NCI-H2196 (cell line): ENCODE results near the gene RBP3.
"Not testable (repeated sequence)": the region's sequence is repeated elsewhere in the genome, so short reads cannot be mapped to it uniquely, and the experiment has no call there.

Experiments
- DNase-seq: peaks from one replicate; lab custom pipeline; 2025; ENCODE audit not compliant: unreplicated experiment; lab: John Stamatoyannopoulos, UW

RBP3 gene

DNA sequence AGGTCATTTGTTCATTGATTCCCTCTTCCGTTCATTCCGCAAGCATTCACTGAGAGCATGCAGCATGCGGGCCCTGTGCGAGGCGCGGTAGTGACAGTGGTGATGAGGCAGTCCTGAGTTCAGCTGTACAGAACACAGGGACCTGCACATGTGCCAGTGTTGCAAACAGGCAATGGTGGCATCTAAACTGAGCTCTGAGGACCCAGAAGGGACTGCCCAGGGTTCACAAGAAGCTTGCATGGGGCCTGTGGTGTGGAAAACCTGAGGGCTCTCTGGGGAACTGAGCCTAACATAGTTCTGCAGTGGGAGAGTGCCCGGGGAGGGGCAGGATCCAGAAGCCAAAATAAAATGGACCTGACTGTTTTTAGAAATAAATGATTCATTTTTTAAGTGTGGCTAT, 22.7 kb downstream of the RBP3 start:
- no peak for DNase-seq

DNA sequence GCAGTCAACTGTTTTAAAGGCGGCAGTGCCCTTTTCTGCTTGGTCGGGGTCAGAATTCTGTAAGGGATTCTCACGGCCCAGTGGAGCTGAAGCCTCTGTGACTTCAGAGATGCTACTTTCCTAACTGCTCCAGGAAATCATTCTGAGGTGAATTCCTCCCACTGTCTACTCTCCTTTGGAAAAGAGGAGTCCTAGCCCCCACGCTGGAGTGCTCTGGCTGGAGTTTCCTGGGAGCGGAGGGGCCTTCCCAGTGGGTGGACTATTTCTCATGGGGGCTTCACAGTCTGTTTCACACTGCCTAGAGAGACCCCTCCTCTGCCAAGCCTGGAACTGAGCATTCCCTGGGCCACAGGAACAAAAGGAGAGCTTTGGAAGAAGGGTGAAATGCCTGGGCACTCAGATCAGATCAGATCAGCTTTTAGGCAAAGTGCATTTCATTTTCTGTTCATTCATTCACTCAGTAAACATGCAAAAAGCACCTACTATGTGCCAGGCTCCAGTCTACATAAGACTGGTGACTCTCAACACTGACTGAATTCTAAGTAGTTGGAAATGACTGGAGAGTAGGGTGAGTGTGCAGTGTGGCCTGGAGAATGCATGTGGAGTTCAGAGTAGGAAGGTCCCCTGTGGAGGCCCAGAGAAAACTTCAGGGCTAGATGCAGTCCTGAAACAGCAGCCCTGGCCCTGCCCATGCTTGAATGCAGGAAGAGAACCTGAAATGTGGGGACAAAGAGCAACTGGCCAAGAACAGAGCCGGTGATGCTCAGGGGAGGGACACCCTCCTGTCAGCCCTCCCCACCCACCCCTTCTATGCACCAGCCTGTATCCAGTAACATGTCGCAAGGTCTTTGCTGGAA, 23.7 kb downstream of the RBP3 start:
- no peak for DNase-seq

DNA sequence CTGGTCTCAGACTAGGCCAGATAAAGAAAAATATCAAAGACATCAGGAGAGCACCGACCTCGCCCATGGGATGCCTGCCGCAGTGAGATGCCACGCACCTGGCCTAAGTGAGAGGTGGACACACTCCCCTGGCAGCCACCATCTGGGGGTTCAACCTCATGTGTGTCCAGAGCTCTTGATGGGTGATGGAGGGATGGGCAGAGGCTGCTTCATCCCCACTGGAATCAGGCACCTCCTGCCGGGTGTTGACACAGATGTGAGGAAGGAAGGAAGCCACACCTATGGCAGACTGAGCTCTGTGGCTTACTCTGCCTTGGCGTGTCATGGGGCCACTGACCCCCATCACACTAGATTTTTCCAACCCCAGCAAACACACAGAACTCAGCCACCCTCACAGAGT, 24.6 kb downstream of the RBP3 start:
- no peak for DNase-seq

DNA sequence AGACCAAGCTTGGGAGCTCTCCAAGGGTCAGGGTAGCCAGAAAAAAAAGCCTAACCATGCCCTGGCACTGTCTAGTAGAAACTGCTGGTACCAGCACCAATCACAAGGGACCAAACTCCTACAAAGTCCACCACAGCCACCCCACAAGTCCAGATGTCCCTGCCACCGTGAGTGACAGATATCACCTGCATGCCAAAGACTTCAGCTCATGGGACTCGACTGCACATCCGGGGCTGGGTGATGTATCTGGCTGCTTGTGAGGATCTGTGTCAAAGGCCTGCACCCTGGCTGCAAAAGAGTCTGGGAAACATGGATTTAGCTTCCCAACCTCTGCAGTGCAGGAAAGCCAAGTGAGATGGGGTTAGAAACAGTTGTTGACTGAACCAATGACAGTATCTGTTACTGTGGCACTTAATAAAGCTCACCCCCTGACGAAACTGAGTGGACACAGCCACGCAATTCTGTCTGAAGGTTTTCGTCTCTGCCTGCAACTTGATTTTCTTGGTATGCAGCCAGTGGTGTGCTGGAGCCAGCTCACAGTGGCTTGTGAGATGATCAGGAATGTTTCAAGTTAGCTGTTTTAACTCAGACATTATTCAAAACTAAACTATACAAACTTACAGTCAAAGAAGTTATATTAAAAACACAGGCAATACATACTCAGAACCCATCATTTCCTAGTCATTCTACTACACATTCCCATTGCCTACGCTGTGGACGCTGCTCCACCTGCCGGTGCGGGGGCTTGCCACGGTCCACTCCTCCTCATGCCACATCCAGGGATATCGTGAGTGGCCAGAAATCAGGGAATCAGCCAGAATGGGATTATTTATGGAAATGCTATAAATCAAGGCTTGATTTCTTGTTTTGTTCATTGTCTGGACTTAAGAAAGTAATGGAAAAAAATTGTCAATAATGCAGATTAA, 26.7 kb downstream of the RBP3 start:
- no peak for DNase-seq

DNA sequence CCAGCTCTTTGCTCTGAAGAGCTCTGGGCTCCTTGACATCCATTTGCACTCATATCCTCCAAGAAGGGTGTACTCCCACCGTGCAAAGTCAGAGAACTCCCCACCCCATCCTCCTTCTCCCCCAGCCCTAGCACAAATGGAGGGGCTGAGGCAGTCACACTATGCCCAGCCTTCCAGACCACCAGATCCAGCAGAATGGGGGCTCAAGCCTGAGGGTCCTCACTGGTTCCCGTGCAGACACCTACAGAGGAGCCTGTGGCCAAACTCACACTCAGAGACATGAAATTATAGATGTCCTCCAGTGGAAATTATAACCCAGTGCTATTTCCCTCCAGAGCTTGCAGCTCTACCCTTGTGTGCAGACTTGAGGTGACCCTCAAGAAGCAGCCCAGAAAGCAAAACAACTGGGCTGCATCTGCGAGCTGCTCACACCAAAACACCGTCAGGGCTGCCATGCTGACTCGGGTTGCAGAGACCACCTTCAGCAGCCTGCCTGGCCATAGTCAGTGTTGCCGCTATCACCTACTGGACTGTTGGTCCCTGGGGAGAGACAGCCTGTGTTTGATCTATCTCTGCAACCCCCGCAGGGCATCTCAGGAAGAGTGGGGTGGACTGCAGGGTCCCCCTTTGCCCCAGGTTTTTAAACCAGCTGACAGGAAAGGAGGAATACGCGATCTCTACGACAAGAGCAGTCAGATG, 28.5 kb downstream of the RBP3 start:
- DNase-seq, result no peak

DNA sequence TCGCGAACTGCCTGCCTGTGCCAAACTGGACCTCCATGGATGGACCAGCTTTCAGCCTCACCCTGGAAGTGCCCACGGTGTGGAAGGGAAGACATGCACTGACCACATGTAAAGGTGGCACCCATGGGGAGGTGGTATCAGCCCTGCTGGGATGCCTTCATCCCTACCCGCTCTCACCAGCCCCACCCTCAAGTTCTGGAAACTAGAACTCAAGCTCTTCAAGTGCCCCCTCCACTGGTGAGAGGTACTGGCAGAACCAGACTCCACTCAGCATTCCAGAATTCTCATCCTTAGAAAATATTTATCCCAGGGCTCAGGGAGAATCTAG, 30.0 kb downstream of the RBP3 start:
- DNase-seq, result peak; percentile 4

DNA sequence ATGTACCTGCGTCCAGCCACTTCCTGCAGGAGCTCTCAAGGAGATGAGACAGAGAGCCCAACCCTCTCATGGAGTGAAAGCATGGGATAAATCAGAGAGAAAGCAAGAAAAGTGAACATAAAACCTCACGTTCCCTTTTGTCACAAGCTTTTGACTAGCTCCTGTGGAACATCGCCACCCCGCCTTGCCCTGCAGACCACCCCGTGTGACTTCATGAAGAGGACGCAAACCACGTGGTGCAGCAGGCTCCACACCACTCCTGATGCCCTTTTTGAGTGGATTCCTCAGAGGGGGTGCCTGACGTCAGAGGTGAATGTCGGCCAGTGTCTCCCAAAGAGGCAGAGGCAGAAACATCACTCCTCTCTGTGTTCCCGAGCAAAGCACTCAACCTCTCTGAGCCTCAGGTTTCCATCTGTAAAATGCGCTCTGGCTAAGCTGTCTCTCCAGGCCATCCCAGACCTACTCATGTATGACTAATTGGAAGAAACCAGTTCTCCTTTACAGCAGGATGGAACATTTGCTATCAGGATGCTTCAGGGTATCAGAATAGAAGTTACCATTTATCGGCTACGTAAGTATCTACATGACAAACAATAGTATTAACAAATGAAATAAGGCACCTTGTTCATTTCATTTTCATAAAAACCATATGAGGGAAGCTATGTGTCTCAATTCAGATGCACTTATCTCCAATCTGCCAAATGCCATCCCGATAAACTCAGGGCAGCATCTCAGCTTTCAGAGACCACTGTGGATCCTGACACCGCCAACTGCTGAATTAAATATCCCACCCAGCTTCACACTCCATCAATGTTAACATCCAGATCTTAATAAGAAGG, 30.7 kb downstream of the RBP3 start:
- no peak for DNase-seq

DNA sequence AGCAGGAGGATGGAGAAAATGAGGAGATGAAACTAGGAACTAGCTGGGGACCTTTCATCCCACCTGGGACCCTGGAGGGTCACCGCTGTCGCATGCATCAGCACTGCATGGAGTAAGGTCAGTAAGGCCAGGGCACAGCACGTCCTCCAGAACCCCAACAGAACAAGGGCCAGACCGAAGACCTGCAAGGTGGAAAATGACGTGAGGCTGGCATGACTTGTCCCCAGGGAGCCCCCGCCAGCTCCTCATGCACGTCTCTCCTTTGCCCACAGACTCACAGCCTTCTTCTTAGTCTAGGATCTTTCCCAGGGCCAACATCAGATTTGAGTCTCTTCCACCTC, 31.3 kb downstream of the RBP3 start:
- DNase-seq, result no peak

DNA sequence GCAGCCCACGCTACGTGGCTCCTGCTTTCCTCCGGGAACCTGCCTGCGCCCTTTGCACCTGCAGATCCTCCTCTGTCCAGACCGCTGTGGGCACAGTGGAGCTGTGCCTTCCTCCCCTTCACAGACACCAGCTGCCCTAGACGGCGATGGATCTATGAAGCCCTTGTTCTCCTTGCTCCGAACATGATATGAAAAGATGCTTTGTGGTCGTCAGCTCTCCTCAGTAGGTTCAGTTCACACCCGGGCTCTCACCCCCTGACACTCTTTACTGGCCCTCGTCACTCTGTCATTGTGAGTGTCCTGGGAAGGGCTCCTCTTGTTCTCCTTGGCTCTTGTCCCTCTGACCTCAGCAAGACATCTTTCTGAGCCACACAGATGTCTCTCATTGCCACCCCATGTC, 31.7 kb downstream of the RBP3 start:
- no peak for DNase-seq

DNA sequence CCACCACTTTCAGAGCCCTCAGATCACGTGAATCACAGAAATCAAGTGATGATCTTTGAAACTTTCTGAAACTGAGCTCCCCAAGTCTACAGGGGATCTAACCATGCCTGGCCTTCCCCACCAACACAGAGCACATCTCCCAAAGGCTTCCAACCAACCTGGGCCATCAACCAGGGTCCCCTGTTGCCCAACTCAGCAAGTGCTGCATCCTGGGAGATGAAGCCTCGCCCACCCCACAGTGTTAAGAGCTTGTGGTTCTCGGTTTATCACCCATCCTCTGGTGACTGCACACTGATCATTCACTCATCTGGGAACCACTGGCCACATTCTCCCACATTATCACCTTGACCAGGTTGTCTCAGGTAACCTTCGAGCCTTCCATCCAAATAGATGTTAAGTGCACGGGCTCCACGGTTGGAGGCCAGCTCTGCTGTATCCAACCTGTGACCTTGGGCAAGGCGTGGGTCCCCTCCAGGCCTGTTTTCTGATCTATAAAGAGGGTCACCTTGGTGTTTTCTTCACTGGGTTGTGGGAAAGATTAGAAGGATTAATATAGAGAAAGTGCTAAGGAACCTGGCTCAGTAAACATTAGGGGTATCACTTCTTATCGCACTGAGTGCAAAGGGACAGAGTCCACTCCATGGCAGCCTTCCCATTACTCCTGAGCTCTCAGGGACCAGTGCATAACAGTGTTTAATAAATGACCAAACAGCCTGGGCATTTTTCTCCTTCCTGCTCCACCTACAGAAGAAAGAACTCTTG, 32.4 kb downstream of the RBP3 start:
- no peak for DNase-seq

DNA sequence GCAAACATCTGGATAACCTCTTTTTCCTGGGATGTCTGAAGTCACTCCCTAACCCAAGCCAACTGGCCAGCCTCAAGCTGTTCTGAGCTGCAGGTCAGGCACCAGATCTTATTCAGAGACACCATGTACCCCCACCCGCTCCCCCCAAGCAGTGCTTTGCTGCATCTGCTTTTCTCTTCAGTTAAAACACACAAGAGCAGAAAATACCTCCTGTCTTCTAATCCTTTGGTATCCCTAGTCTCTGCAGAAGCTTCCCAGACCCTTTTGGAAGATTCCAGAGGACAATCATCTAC, 32.9 kb downstream of the RBP3 start:
- DNase-seq, result no peak

DNA sequence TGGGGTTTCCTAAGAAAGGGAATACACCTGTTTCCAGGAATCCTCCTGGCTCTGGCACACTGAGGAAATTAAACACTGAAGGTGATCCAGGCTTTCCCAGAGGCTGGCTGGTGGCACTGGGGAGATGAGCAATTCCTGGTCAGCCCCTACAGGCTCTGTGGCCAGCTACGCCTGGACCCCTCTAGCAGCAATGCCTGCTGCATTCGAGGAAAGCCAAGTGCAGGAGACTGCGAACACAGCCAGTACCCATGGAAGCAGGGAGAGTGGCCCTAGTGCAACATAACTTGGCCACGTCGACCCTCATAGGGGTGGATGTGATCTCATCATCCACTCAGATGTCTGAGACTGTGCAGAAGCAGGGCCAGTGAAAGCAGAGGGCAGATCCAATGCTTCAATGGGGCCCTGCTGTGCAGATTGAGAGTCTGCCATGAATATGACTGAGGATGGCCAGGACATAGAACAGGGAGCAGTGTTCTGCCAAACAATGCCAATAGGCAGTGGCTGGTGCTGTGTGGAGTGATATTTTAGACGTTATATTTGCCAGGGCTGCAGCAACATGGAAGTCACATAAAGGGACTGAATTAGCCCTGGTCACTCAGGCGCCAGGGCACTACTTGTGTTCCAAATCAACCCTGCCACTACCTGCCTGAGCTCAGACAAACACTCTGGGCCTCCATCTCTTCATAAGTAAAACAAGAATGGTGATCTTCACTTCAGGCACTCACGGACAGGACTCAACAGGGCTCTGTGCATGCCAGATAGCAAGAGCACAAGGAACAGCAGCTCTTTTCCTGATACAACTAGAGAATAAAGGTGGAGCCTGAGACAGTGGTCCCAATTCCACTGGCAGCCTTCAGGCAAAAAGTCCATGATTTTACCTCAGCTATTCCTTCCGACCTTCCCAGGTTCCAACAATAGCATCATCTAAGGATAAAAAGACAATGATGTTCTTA, 33.5 kb downstream of the RBP3 start:
- no peak for DNase-seq

DNA sequence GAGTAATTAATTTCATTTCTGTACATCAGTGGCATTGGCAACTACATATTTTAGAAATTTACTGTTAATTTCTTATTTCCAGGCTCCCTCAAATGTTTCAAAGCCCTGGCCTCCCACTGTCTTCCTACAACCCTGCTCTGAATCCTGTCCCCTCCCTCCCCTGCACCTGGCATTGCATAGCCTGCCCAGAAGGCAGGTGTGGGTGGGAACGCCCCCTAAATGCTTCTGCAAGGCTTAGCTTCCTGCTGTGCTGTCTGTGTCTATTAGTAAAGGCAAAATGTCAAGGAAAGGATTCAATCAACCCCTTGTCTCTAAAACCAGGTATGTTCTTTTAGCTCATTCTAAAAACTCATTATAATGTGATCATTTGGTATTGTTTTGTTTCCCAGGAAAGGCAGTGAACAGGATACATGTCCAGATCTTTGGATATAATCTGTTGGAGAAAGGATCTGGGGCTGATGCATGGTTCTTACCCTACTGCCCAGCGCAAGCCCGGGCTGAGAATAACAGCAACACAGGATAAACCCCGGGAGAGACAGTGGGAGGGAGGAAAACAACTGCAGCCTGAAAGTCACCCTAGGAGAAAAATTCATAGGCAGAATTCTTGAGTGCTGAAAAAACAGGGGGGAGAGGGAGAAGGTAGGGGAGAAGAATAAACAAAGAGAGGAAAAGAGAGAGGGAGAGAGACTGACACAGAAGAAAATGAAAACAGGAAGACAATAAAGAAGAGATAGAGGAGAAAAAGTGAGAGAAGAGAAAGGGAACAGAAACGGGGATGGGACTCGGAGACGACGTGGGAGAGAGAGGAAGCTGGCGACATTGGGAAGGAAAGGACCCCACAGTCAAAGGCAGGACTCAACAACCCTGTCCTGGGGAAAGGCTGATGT, 35.3 kb downstream of the RBP3 start:
- peak; percentile 19 for DNase-seq

DNA sequence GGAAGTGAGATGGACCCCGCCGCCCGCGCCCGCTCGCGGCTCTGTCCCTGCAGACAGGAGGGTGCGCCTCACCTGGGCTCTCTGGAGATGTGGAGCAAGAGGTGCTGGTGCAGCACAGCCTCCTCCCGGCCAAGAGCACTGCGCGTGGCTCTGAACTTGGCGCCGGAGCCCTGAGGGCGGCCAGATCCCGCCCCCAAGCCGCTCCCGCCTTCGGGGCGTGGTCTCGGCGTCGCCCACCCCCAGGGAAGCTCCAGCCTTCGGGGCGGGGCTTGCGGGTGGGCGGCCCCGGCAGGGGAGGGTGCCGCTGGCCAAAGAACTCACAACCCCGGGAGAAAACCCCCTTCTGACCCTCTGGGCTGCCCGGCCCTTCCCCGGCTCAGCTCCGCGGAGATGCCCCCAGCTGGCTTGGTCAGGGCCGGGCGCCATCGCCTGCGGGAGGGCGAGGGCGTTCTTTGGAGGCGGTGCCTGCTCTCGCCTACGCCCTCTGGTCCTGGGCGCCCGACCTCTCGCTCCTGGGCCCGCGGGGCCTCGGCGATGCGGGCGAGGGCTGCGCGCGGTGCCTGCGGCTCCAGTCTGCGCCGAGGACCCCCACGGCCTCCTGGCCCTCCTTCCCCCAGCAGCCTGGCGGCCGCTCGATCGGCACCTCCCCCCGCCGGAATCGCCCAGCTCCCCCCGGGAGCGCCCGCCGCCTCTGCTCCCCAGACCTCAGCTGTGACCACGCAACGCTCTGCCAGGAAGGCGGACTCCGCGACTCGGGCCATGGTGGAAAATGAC, 36.2 kb downstream of the RBP3 start, which contains the start of gene ZNF488:
Gene ZNF488, minus strand, starts transcription at position 146 of the 774 bp plus-strand sequence. CDS start 15,464 bp downstream, outside the sequence.
- peak; percentile 82 for DNase-seq

DNA sequence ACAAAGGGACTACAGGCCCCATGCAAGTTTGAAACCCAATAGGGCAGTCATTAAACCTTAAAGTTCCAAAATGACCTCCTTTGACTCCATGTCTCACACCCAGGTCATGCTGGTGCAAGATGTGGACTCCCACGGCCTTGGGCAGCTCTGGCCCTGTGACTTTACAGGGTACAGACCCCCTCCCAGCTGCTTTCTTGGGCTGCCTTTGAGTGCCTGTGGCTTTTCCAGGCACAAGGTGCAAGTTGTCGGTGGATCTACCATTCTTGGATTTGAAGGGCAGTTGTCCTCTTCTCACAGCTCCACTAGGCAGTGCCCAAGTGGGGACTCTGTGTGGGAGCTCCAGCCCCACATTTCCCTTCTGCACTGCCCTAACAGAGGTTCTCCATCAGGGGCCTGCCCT, 37.9 kb downstream of the RBP3 start:
- not testable (repeated sequence) for DNase-seq

DNA sequence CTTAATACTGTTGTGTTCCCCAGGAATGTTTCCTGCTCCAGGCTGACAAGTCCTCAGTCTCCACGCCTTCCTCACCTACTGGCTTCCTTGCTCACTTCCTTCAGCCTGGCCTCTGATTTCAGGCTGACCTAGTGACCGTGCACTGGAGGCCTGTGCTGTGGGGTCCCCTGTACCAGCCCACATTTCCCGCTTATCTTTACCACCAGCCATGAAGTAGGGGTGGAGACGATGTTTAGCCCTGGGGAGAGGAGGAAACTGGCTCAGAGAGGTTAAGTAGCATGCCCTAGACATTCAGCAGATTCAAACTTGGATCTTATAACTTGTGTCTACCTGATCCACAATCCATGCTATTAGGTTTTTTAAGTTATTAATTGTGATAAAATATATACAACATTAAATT, 40.7 kb downstream of the RBP3 start:
- no peak for DNase-seq

DNA sequence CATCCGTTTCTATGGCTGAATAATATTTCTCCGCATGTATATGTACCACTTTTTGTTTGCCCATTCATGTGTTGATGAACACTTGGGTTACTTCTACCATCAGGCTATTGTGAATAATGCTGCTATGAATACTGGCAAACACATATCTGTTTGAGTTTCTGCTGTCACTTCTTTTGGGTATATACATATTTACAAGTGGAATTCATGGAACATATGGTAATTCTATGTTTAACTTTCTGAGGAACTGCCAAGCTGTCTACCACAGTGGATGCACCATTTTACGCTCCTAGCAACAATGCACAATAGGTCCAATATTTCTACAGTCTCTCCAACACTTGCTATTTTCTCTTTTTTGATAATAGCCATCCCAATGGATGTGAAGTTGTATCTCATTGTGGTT, 41.5 kb downstream of the RBP3 start:
- no peak for DNase-seq
